ENCODE measurements around the gene ADAM11. TPM values are rescaled to one million over a fixed set of nuclear protein-coding genes. Genes with fewer than 3 reads are reported as not detected.

ADAM11 gene
- total and polyA plus RNA-seq, 2 of the 13 experiments (the other 11 are each of a cell fraction or from before 2014, with no cell fraction given): 0.38 to 0.91 TPM

DNA sequence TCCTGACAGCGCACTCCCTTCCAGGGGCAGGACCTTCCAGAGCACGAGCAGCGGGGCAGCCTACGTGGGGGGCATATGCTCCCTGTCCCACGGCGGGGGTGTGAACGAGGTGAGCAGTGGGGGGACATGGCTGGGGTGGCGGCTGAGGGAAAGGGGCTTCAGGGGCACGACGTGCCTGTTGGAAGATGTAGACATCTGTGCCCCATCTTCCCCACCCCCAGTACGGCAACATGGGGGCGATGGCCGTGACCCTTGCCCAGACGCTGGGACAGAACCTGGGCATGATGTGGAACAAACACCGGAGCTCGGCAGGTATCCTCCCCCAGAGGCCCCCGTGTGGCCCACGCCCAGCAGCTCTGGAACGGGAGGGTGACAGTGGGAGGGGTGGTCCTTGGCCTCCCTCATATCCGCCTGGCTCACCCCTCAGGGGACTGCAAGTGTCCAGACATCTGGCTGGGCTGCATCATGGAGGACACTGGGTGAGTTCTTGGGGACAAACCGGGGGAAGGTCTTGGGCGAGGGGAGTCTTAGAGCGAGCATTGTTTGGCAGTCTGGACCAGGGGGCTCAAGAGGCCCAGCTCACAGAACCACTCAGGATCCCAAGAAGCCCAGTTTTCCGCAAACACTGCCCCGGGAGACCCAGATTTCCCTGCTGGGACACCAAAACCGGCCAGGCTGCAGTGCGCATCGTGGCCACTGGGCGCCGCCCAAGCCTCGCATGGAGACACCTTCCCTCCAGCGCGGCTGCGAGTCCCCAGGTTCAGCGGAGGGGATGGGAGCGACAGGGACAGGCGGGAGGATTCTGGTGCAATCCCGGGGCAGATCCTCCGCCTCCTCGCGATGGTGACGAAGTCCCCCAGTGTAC, 15.7 kb downstream of the ADAM11 start (continued):
- TF ChIP-seq ZFP90 (CRISPR knock-in tag; IDR thresholded peaks at IDR 0.05; ENCODE audit: borderline replicate concordance): no peak
- TF ChIP-seq EP300 (IDR thresholded peaks at IDR 0.05; ENCODE audit: low read depth in 2 of 2, low read length in 2 of 2): no peak
- no peak for TF ChIP-seq EP300 (CRISPR knock-in tag; IDR thresholded peaks at IDR 0.05; ENCODE audit: borderline replicate concordance)
- TF ChIP-seq HDAC1 (CRISPR knock-in tag; IDR thresholded peaks at IDR 0.05): no peak; the same call in 1 of the 2 replicates
- TF ChIP-seq EHMT2 (IDR thresholded peaks at IDR 0.05; ENCODE audit: borderline replicate concordance, low read depth, low read length): no peak
- TF ChIP-seq ZNF619 (CRISPR knock-in tag; IDR thresholded peaks at IDR 0.05): no peak
- no peak for TF ChIP-seq ZNF383 (CRISPR knock-in tag; IDR thresholded peaks at IDR 0.05; ENCODE audit: borderline replicate concordance)
- no peak for TF ChIP-seq ZNF138 (CRISPR knock-in tag; IDR thresholded peaks at IDR 0.05; ENCODE audit: low read depth)
- TF ChIP-seq, protein P1, sequence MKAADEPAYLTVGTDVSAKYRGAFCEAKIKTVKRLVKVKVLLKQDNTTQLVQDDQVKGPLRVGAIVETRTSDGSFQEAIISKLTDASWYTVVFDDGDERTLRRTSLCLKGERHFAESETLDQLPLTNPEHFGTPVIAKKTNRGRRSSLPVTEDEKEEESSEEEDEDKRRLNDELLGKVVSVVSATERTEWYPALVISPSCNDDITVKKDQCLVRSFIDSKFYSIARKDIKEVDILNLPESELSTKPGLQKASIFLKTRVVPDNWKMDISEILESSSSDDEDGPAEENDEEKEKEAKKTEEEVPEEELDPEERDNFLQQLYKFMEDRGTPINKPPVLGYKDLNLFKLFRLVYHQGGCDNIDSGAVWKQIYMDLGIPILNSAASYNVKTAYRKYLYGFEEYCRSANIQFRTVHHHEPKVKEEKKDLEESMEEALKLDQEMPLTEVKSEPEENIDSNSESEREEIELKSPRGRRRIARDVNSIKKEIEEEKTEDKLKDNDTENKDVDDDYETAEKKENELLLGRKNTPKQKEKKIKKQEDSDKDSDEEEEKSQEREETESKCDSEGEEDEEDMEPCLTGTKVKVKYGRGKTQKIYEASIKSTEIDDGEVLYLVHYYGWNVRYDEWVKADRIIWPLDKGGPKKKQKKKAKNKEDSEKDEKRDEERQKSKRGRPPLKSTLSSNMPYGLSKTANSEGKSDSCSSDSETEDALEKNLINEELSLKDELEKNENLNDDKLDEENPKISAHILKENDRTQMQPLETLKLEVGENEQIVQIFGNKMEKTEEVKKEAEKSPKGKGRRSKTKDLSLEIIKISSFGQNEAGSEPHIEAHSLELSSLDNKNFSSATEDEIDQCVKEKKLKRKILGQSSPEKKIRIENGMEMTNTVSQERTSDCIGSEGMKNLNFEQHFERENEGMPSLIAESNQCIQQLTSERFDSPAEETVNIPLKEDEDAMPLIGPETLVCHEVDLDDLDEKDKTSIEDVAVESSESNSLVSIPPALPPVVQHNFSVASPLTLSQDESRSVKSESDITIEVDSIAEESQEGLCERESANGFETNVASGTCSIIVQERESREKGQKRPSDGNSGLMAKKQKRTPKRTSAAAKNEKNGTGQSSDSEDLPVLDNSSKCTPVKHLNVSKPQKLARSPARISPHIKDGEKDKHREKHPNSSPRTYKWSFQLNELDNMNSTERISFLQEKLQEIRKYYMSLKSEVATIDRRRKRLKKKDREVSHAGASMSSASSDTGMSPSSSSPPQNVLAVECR (CRISPR knock-in tag; IDR thresholded peaks at IDR 0.05; ENCODE audit: borderline replicate concordance): 0 out of 2 replicates have a peak, but pooled peaks have one; percentile 26
- no peak for TF ChIP-seq ZNF816 (CRISPR knock-in tag; IDR thresholded peaks at IDR 0.05; ENCODE audit: borderline replicate concordance)
- no peak; the same call in 1 of the 2 replicates for TF ChIP-seq ZNF766 (CRISPR knock-in tag; IDR thresholded peaks at IDR 0.05; ENCODE audit: borderline replicate concordance)
- no peak for TF ChIP-seq TRIM24 (CRISPR knock-in tag; IDR thresholded peaks at IDR 0.05)
- TF ChIP-seq, protein P2, sequence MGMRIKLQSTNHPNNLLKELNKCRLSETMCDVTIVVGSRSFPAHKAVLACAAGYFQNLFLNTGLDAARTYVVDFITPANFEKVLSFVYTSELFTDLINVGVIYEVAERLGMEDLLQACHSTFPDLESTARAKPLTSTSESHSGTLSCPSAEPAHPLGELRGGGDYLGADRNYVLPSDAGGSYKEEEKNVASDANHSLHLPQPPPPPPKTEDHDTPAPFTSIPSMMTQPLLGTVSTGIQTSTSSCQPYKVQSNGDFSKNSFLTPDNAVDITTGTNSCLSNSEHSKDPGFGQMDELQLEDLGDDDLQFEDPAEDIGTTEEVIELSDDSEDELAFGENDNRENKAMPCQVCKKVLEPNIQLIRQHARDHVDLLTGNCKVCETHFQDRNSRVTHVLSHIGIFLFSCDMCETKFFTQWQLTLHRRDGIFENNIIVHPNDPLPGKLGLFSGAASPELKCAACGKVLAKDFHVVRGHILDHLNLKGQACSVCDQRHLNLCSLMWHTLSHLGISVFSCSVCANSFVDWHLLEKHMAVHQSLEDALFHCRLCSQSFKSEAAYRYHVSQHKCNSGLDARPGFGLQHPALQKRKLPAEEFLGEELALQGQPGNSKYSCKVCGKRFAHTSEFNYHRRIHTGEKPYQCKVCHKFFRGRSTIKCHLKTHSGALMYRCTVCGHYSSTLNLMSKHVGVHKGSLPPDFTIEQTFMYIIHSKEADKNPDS (CRISPR knock-in tag; IDR thresholded peaks at IDR 0.05): no peak
- TF ChIP-seq, protein P3, sequence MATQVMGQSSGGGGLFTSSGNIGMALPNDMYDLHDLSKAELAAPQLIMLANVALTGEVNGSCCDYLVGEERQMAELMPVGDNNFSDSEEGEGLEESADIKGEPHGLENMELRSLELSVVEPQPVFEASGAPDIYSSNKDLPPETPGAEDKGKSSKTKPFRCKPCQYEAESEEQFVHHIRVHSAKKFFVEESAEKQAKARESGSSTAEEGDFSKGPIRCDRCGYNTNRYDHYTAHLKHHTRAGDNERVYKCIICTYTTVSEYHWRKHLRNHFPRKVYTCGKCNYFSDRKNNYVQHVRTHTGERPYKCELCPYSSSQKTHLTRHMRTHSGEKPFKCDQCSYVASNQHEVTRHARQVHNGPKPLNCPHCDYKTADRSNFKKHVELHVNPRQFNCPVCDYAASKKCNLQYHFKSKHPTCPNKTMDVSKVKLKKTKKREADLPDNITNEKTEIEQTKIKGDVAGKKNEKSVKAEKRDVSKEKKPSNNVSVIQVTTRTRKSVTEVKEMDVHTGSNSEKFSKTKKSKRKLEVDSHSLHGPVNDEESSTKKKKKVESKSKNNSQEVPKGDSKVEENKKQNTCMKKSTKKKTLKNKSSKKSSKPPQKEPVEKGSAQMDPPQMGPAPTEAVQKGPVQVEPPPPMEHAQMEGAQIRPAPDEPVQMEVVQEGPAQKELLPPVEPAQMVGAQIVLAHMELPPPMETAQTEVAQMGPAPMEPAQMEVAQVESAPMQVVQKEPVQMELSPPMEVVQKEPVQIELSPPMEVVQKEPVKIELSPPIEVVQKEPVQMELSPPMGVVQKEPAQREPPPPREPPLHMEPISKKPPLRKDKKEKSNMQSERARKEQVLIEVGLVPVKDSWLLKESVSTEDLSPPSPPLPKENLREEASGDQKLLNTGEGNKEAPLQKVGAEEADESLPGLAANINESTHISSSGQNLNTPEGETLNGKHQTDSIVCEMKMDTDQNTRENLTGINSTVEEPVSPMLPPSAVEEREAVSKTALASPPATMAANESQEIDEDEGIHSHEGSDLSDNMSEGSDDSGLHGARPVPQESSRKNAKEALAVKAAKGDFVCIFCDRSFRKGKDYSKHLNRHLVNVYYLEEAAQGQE (IDR thresholded peaks at IDR 0.05; ENCODE audit: borderline replicate concordance in 1 of 2, low read depth in 1 of 2, low read length in 2 of 2): no peak
- TF ChIP-seq, protein P4, sequence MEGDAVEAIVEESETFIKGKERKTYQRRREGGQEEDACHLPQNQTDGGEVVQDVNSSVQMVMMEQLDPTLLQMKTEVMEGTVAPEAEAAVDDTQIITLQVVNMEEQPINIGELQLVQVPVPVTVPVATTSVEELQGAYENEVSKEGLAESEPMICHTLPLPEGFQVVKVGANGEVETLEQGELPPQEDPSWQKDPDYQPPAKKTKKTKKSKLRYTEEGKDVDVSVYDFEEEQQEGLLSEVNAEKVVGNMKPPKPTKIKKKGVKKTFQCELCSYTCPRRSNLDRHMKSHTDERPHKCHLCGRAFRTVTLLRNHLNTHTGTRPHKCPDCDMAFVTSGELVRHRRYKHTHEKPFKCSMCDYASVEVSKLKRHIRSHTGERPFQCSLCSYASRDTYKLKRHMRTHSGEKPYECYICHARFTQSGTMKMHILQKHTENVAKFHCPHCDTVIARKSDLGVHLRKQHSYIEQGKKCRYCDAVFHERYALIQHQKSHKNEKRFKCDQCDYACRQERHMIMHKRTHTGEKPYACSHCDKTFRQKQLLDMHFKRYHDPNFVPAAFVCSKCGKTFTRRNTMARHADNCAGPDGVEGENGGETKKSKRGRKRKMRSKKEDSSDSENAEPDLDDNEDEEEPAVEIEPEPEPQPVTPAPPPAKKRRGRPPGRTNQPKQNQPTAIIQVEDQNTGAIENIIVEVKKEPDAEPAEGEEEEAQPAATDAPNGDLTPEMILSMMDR (CRISPR knock-in tag; IDR thresholded peaks at IDR 0.05): peak; percentile 99
- TF ChIP-seq MYNN (CRISPR knock-in tag; IDR thresholded peaks at IDR 0.05; ENCODE audit: low read depth): no peak
